Heart right ventricle (tissue), 16 donors: Measurements from ENCODE around the gene ARHGAP35. TPM values are rescaled to one million over a fixed set of nuclear protein-coding genes. Genes with fewer than 3 reads are reported as not detected.
"Not testable (repeated sequence)": the region's sequence is repeated elsewhere in the genome, so short reads cannot be mapped to it uniquely, and the experiment has no call there.

Experiments used
- ATAC-seq, 8 donors: fragments of 200-7000 bp; cut with Tn5 transposase; one replicate each; pipeline ENCODE4 v1.9.1; 2020; ENCODE audit warnings: mild to moderate bottlenecking in 8 of 8, moderate library complexity in 8 of 8, moderate number of reproducible peaks in 1 of 8
- DNase-seq, 2 donors: peaks; one replicate each; pipeline ENCODE4 v3.0.0-alpha.2; 2020
- H3K27ac ChIP-seq, 10 donors: fragments of 200-600 bp; sonication (generic) in 2 of 10; one replicate each; pipeline versions ENCODE4 v1.5.0 to v1.8.0; 2020 to 2022; ENCODE audit warnings: mild to moderate bottlenecking in 3 of 10
- H3K27me3 ChIP-seq, 7 donors: fragments of 200-600 bp; one replicate each; pipeline ENCODE4 v1.8.0; 2021 to 2022; ENCODE audit warnings: mild to moderate bottlenecking in 2 of 7
- H3K36me3 ChIP-seq, 9 donors: fragments of 200-600 bp; sonication (generic) in 1 of 9; one replicate each; pipeline versions ENCODE4 v1.5.0 to v1.8.0; 2020 to 2022; ENCODE audit warnings: mild to moderate bottlenecking in 2 of 9
- H3K4me1 ChIP-seq, 9 donors: fragments of 200-600 bp; sonication (generic) in 1 of 9; one replicate each; pipeline versions ENCODE4 v1.5.0 to v1.8.0; 2020 to 2022; ENCODE audit warnings: mild to moderate bottlenecking in 4 of 9
- H3K4me3 ChIP-seq, 10 donors: fragments of 200-600 bp; sonication (generic) in 2 of 10; one replicate each; pipeline versions ENCODE4 v1.5.0 to v1.8.0; 2020 to 2022; ENCODE audit warnings: mild to moderate bottlenecking in 7 of 10, moderate library complexity in 2 of 10
- H3K9me3 ChIP-seq, 11 donors: fragments of 200-600 bp in 10 of 11; sonication (generic) in 2 of 11; one replicate each; pipeline versions ENCODE4 v1.5.0 to v1.8.0; 2013 to 2022; ENCODE audit warnings: mild to moderate bottlenecking in 2 of 11, control low read depth in 1 of 11, moderate library complexity in 1 of 11
- CTCF ChIP-seq, 9 donors: fragments of 200-600 bp; sonication (generic) in 2 of 9; IDR thresholded peaks; one replicate each; pipeline versions ENCODE4 v1.5.0 to v1.8.0; 2021 to 2022; ENCODE audit warnings: antibody characterized with exemption in 9 of 9, mild to moderate bottlenecking in 5 of 9, moderate library complexity in 1 of 9
- WGBS, 2 donors: extraction: QIAGEN DNeasy Blood & Tissue Kit; methylation state at CpG; one replicate each; pipeline ENCODE4 v1.1.7; 2013; ENCODE audit warnings: inconsistent platforms in 1 of 2; 5-methylcytosine and 5-hydroxymethylcytosine counted together
- intact Hi-C, 10 donors: fragments of 100-400 bp; cut with DNase I; formaldehyde crosslinking; loops; one replicate each; pipeline versions ENCODE4 v1.11.1 to v1.14.2; 2022
- polyA plus RNA-seq, 2 donors: library from polyadenylated mRNA; stranded (reverse); fragments of 200-250 nt; gene quantifications; one replicate each; pipeline ENCODE4 v1.2.3, GENCODE V29; 2013
- total RNA-seq, 10 donors: library from RNA; stranded (reverse); fragmentation: NEBNext Ultra II Directional in 3 of 10; extraction: Animal tissue kit (Norgen Biotek cat#: 25700) in 3 of 10; gene quantifications; one replicate each; pipeline versions ENCODE4 v1.2.1 to v1.2.4, GENCODE V29; 2021 to 2023
- donor health status: Arrhythmogenic right ventricular cardiomyopathy.
- donor health status: ischemic (EF 13 %, LVEDD 7.1; RV severe dilation, severe dysfunction).
- donor health status: healthy with polysubstance abuse.
- donor health status: DM: no; HTN: yes; CAD: no.
- donor health status: DM: no; HTN: no; CAD: no.
- donor health status: ischemic (EF 25% LVEDD 6.9; RV normal size, moderate dysfunction).
- donor health status: ischemic (EF 25% LVEDD 5.7; RV mildly dilated, moderate dysfunction).
- donor health status: healthy.
- donor health status: DM: yes; HTN: yes; CAD: no.
- donor health status: Ischemic cardiomyopathy.
- donor health status: ischemic (EF 35%, LVEDD 5.7; RV mildly dilated, moderate dysfunction).
- donor health status: nonischemic (EF 11% LVEDD 7.7; RV severe dilation, severe dysfunction).
- donor health status: DM: yes; HTN: yes; CAD: no.
- donor health status: PGD.
- donor health status: ischemic (EF 29% LVEDD 5.4; RV normal size, mild dysfunction).
- donor health status: nonischemic (EF 23%, LVEDD 6.1; RV moderate dilation, normal function).

The ARHGAP35 gene
- total and polyA plus RNA-seq, 12 donors = 20.8 to 96.5 (median 73.2) TPM

GRCh38 chr19:46849610-46850009 lies 11.2 kb upstream of the ARHGAP35 start:
- Histone ChIP-seq H3K4me3 (peak overlapping the region; percentile 57 to 96 (median 82)), H3K27ac (peak overlapping the region in 7 of 10 donors; percentile 87 to 93 (median 90)), H3K9me3 (no peaks in the 10 kb centered on the region), H3K27me3 (no peaks in the 10 kb centered on the region), H3K4me1 (peaks cover 6 to 35% (median 16%) of the 10 kb centered on the region in 9 donors), H3K36me3 (peaks cover 0 to 25% (median under 1%) of the 10 kb centered on the region in 9 donors)
- ATAC-seq (no peak), DNase-seq (no peak)
- 38 to 44% methylated on average over 5 of the region's 5 CpGs for WGBS, 2 donors
- intact Hi-C loops = loop anchor here in 6 of 10 donors (5.0 to 10.0 kb wide), 3 partner anchors 255 to 265 kb away; partner anchors contain the start of gene ZC3H4 (in 5 of the 6)
- no peak for TF ChIP-seq CTCF (IDR thresholded peaks at IDR 0.05)

GRCh38 chr19:46850228-46851203 lies 10.3 kb upstream of the ARHGAP35 start, which contains the start of gene AP2S1:
AP2S1 (minus strand) TSS chr19:46850846; CDS start chr19:46850766, 80 bp downstream.
- intact Hi-C loops = loop anchor here in 6 of 10 donors (5.0 to 10.0 kb wide), 3 partner anchors 254 to 264 kb away; partner anchors contain the start of gene ZC3H4 (in 5 of the 6)
- peak; percentile 89 to 98 for DNase-seq

GRCh38 chr19:46852830-46853229 lies 8.0 kb upstream of the ARHGAP35 start:
- ATAC-seq = no peak
- no peak for DNase-seq
- WGBS, 2 donors = 84 to 91% methylated on average over 1 of the region's 1 CpG
- no peak overlapping the region for H3K27ac ChIP-seq
- no peaks in the 10 kb centered on the region for H3K27me3 ChIP-seq
- intact Hi-C loops = loop anchor here in 6 of 10 donors (5.0 to 10.0 kb wide), 3 partner anchors 252 to 262 kb away; partner anchors contain the start of gene ZC3H4 (in 5 of the 6)
- peaks cover 0 to 3% (median 0%) of the 10 kb centered on the region in 9 donors for H3K36me3 ChIP-seq
- no peaks in the 10 kb centered on the region for H3K9me3 ChIP-seq
- peaks cover 6 to 43% (median 30%) of the 10 kb centered on the region in 9 donors for H3K4me1 ChIP-seq
- no peak for TF ChIP-seq CTCF (IDR thresholded peaks at IDR 0.05)
- H3K4me3 ChIP-seq = no peak overlapping the region

More at GRCh38 chr19:46850228-46851203, 10.3 kb upstream of the ARHGAP35 start, which contains the start of gene AP2S1:
- H3K4me3 ChIP-seq = peak within 1 kb of the TSS; percentile 57 to 96 (median 82)
- peak within 1 kb of the TSS in 9 of 10 donors; percentile 77 to 93 (median 88) for H3K27ac ChIP-seq
- H3K9me3 ChIP-seq = no peaks in the 10 kb centered on the region
- peak; percentile 96 to 98 (median 96) for ATAC-seq
- 0 to 1% methylated on average over 53 of the region's 53 CpGs for WGBS, 2 donors
- peaks cover 0 to 16% (median 0%) of the 10 kb centered on the region in 9 donors for H3K36me3 ChIP-seq
- TF ChIP-seq CTCF (IDR thresholded peaks at IDR 0.05) = peak in 1 of 9 donors; percentile 16
- no peaks in the 10 kb centered on the region for H3K27me3 ChIP-seq
- peaks cover 6 to 36% (median 19%) of the 10 kb centered on the region in 9 donors for H3K4me1 ChIP-seq

- not testable (repeated sequence) for ATAC-seq, H3K9me3 ChIP-seq, H3K36me3 ChIP-seq, DNase-seq, H3K27ac ChIP-seq, H3K4me3 ChIP-seq, H3K27me3 ChIP-seq
- intact Hi-C loops = loop anchor here in 8 of 10 donors (5.0 to 10.0 kb wide), 5 partner anchors 138 to 260 kb away; partner anchors contain the start of gene ZC3H4 (in 6 of the 8)
- peaks cover 4 to 40% (median 23%) of the 10 kb centered on the region in 9 donors for H3K4me1 ChIP-seq
- 83 to 87% methylated on average over 13 of the region's 13 CpGs for WGBS, 2 donors
Measured at GRCh38 chr19:46854698-46855097, 6.1 kb upstream of the ARHGAP35 start.
